HG03103 (cell line): ENCODE results near the gene DNAH6.
"Not testable (repeated sequence)": the region's sequence is repeated elsewhere in the genome, so short reads cannot be mapped to it uniquely, and the experiment has no call there.

Experiments
- ATAC-seq: cut with Tn5 transposase; IDR thresholded peaks from one replicate; pipeline ENCODE4 v1.9.1; 2021; ENCODE audit warnings: low read depth; ENCODE audit not compliant: unreplicated experiment

DNAH6 gene

DNA sequence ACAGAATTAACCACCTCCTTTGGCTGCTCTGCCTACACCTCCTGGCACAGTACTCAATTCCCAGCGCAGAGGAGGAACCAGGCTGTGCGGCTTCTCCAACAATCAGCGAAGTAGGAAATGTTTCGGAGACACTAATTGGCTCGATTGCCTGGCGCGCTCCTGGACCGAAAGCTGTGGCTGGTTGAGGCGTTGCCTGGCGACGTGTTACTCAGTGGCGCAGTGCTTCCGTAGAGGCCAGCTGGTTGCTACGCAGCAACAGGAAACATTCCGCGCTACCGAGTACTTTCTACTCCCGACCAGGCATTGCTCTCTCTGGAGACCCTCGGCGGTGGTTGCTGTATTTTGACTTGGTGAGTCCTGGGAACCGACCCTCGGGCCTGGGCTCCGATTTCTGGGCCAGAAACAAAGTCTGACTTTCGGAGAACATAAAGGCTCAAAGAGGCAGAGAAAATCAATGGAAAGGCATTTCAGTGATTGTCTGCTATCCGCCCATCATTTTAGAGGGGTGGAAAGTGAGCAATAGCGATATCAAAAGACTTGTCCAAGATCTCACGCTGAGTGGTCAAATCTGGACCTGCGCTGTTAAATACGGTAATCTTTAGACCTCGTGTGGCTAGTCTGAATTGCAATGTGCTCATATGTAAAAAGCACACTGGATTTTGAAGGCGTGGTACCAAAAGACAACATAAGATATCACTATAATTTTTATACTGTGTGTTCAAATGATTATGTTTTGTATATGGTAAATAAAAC lies at the start of gene DNAH6:
DNAH6 (plus strand) TSS at position 265 of the 753 bp plus-strand sequence. CDS start 1,329 bp downstream, outside the sequence.
- peak; percentile 71 for ATAC-seq

DNA sequence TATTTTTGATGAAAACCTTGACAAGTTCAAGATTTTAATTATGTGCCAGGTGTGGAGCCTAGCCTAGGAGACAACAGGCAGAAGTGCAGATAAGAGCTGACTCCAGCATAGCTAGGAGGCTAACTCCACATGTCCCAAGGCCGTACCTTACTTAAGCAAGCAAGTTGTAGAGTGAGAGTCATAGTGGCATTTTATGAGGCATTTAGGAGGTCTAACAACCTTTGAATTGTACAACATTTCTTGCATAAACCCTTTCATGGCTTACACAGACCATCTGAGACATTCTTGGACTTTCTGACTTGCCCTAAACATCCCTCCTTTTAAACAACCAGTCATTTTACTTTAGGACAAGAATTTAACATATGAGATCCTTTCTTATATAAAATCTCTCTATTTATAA lies 48.9 kb upstream of the DNAH6 start:
- ATAC-seq, result no peak

- not testable (repeated sequence) for ATAC-seq
These were observed 43.9 kb upstream of the DNAH6 start for GRCh38 chr2:84472423-84472822.

DNA sequence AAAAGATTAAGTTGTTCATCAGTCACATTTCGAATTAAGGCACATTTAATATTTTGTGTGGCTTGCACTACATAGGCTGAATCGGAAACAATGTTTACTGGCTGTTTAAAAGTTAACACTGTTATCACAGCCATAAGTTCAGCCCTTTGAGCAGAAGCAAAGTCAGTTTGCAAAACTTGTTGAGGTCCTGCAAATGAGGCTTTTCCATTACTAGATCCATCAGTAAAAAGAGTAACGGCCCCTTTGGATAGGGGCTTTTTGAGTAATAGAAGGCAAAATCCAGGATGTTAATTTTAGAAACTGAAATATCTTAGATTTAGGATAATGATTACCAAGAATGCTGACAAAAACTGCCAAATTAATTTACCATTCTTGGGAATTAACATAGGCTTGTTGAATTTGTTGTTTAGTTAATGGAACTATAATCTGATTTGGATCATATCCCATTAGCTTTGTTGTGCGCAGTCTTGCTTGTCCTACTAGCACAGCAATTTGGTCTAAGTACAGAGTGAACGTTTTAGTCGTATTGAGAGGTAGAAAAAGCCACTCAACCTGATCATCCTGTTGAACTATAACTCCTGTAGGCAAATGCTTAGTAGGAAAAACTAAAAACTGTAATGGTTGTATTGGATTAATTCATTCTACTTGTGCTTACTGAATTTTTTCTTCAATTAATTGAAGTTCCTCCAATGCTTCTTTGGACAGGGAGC lies 43.3 kb upstream of the DNAH6 start:
- no peak for ATAC-seq

- ATAC-seq, result no peak
These were observed 42.1 kb upstream of the DNAH6 start for GRCh38 chr2:84474176-84474575.

GRCh38 chr2:84477886-84478285 lies 38.4 kb upstream of the DNAH6 start:
- ATAC-seq, result no peak

- no peak for ATAC-seq
These were observed 37.4 kb upstream of the DNAH6 start for GRCh38 chr2:84478867-84479266.

DNA sequence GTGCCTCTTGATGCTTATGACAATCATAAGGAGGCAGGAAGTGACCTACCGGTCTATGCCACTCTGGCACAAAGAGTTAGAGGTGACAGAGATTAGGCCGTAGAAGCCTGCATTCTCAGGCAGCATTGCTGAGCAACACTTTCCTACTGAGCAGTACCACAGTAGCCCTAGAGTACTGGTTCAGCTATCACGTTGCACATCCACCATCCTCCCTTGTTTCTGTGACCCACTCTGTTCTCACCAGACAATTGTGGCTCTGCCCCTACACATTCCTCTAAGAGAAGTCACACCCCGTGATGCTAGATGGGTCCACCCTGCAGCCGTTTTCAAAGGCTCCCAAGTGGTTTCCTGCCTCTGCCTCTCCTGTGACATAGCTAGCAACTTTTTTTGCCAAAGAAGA lies 34.6 kb upstream of the DNAH6 start:
- no peak for ATAC-seq

DNA sequence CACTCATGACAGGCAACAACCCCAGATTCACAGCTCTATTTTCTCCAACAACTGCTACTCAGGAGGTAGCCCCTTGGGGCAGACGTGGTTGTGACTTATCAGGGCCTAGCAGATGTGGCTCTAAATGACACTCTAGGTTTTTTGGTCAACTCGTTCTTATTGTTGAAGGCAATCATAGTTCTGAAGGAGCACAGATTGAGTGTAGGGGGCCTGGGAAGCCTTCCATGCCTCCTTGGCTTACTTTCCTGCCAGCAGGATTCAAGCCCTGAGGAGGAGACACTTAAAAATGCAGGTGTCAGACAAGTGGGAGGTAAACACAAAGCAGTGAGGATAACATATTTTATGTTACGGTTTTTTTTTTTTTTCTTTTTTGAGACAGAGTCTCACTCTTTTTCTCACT lies 33.7 kb upstream of the DNAH6 start:
- ATAC-seq, result no peak

GRCh38 chr2:84483320-84483719 lies 33.0 kb upstream of the DNAH6 start:
- no peak for ATAC-seq

DNA sequence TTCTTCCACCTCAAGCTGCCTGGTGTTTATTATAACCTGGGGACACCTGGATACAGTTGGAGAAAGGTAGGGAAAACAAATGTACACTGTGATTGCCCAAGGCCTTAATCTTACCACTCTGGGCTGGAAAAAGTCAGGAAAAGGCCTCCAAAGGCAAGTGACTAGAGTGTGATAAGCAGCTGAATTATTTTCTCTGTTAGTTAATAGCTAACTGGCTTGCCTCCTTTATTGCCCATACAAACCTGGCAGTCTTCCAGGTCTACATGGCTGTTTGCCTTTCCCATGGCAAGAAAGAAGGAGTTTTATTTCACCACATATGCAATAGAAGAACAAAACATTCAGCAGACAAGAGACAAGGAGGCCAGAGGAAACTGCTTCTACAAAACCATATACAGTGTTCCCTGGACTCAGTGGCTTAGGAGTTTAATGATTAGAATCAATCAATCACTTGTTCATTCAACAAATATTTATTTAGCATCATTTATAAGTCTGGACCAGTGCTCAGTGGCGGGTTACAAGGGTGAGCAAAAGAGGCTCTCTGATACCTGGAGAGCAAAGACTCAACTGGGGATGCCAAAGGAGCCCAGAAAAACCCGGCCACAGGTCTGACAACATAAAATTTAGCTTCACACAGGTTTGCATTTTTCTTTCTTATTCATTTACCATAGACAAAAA lies 29.7 kb upstream of the DNAH6 start:
- no peak for ATAC-seq

DNA sequence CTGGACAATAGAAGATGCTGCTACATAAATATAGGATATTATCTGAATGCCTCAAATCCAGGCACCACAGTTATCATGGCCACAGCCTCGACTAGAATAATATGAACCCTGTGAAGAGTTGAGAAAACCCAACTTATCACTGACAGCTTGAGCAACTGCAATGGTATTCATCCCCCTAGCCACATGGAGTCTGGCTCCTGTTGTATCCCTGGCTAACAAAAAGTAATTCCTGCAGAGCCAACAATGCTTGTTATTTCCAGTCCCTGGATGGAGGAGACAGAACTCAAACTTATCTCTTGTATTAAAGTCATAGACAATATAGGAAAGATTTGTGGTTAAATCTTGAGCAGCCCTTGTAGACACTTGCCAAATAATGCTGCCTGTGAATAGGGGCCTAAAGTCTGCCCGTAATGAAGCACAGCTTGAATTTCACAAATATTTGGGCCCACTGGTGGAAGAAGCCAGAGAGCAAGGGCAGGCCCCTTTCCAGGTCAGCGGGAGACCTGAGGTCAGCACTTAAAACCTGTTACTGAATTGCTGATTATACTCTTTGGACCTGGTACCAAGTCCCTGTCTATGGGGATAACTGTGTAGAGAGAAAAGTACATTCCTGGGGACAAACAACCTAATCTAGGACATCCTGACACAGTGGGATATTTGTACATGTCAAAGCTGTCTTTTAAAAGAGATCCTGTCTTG lies 28.9 kb upstream of the DNAH6 start:
- ATAC-seq, result no peak

DNA sequence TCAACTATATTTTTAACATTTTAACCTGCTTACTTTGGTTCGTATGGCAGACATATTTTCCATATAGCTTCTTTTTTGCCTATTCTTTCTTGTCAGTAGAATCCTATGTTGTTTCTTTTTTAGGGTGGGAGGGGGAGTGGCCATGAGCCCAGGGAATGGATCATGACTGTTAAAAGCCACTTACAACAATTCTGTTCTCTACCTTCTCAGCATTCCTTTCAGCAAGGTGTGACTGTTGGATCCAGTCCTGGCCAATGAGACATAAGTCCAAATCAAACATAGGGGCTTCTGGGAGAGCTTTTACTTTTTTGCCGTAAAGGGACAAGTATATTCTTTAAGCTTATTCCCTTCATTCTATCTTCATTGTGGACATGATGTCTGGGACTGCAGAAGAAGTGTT lies 25.0 kb upstream of the DNAH6 start:
- no peak for ATAC-seq

DNA sequence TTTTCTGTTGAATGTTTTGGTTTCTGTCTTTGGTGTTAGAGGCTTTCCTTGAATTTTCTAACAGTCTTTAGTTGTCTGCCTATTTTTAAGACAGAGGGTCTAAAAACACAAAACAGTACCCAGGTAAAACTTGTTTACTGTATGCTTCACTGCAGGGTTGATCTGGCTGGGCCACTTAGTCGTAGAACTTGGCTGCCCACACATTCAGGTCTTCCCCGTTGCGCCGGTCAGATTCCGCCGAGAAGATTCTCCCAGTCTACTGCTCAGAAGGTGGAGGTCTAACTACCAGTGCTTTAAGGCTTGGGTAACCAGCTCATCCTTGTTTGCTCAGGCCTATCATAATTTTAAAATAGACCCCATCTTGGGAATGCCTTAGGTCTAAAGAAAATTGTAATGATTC lies 24.6 kb upstream of the DNAH6 start:
- ATAC-seq, result no peak

- no peak for ATAC-seq
These were observed 23.7 kb upstream of the DNAH6 start for GRCh38 chr2:84492571-84492970.

- no peak for ATAC-seq
These were observed 22.8 kb upstream of the DNAH6 start for GRCh38 chr2:84493514-84493913.

- ATAC-seq, result no peak
These were observed 22.2 kb upstream of the DNAH6 start for GRCh38 chr2:84494070-84494469.

GRCh38 chr2:84495539-84496146 lies 20.7 kb upstream of the DNAH6 start:
- peak; percentile 87 for ATAC-seq

GRCh38 chr2:84496386-84496785 lies 19.9 kb upstream of the DNAH6 start:
- ATAC-seq, result no peak

DNA sequence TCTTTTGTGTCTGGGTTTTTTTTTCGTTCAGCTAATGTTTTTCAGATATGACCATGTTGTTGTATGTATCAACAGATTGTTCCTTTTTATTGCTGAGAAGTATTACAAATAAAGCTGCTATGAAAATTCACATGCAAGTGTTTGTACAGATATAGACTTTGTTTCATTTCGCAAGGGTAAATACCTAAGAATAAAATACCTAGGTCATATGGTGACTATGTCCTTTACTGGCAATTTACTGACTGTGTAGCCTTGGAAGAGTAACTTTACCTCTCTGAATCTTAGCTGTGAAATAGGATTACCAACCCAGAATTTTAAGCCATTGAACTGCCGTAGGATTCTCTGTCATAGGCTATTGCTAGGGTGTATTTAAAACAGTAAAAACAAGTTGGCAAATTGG lies 19.0 kb upstream of the DNAH6 start:
- no peak for ATAC-seq
